ENCODE results near the gene ATP6V0D1.

ATP6V0D1 gene

DNA sequence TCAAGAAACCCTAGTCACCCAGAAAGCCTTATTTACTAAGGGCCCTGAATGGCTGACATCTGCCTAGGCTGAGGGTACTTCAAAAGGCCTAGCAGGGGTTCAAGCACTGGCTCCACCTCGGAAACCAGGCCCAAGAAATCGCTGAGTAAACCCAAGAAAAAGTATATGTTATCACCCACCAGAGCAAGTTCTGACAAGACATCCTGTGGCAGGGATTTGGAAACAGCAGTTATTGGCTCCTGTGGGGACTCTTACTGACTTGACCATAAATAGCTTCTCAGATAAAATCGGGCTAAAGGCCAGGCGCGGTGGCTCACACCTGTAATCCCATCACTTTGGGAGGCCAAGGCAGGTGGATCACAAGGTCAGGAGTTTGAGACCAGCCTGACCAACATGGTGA, 12.2 kb downstream of the ATP6V0D1 start:
- Histone ChIP-seq H3K9me3 (ENCODE audit: control insufficient read depth, insufficient read depth, low read depth, low read length) (no peaks in the 10 kb centered on the region), H3K36me3 (ENCODE audit: control insufficient read depth in 2 of 2, insufficient read depth in 1 of 2, low read length in 2 of 2) (no peaks in the 10 kb centered on the region), H3K4me1 (ENCODE audit: control insufficient read depth, insufficient read depth, low read length) (no peaks in the 10 kb centered on the region), H3K4me3 (ENCODE audit: low read depth, low read length) (no peak overlapping the region), H3K27ac (ENCODE audit: extremely low read depth, low read depth, low read length) (no peak overlapping the region)
- TF ChIP-seq, protein P1, sequence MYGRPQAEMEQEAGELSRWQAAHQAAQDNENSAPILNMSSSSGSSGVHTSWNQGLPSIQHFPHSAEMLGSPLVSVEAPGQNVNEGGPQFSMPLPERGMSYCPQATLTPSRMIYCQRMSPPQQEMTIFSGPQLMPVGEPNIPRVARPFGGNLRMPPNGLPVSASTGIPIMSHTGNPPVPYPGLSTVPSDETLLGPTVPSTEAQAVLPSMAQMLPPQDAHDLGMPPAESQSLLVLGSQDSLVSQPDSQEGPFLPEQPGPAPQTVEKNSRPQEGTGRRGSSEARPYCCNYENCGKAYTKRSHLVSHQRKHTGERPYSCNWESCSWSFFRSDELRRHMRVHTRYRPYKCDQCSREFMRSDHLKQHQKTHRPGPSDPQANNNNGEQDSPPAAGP (tag by site-specific recombination; IDR thresholded peaks at IDR 0.05): no peak
- TF ChIP-seq ZNF837 (tag by site-specific recombination; IDR thresholded peaks at IDR 0.05) (no peak), HOXC10 (CRISPR knock-in tag; IDR thresholded peaks at IDR 0.05) (no peak), ZNF341 (tag by site-specific recombination; IDR thresholded peaks at IDR 0.05; ENCODE audit: low read depth) (no peak), HOXD13 (CRISPR knock-in tag; IDR thresholded peaks at IDR 0.05; ENCODE audit: borderline replicate concordance) (no peak), ZBTB20 (tag by site-specific recombination; IDR thresholded peaks at IDR 0.05) (no peak), ZNF776 (tag by site-specific recombination; IDR thresholded peaks at IDR 0.05; ENCODE audit: borderline replicate concordance) (no peak), ZSCAN30 (tag by site-specific recombination; IDR thresholded peaks at IDR 0.05) (no peak), SP2 (tag by site-specific recombination; IDR thresholded peaks at IDR 0.05) (no peak)
- TF ChIP-seq, protein P2, sequence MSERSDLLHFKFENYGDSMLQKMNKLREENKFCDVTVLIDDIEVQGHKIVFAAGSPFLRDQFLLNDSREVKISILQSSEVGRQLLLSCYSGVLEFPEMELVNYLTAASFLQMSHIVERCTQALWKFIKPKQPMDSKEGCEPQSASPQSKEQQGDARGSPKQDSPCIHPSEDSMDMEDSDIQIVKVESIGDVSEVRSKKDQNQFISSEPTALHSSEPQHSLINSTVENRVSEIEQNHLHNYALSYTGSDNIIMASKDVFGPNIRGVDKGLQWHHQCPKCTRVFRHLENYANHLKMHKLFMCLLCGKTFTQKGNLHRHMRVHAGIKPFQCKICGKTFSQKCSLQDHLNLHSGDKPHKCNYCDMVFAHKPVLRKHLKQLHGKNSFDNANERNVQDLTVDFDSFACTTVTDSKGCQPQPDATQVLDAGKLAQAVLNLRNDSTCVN (tag by site-specific recombination; optimal IDR thresholded peaks at IDR 0.05): no peak
- TF ChIP-seq, protein P3, sequence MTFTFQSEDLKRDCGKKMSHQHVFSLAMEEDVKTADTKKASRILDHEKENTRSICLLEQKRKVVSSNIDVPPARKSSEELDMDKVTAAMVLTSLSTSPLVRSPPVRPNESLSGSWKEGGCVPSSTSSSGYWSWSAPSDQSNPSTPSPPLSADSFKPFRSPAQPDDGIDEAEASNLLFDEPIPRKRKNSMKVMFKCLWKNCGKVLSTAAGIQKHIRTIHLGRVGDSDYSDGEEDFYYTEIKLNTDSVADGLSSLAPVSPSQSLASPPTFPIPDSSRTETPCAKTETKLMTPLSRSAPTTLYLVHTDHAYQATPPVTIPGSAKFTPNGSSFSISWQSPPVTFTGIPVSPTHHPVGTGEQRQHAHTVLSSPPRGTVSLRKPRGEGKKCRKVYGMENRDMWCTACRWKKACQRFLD (tag by site-specific recombination; IDR thresholded peaks at IDR 0.05): no peak
- ChIA-PET CTCF (interaction anchor here (0.6 to 8.4 kb wide), 8 partner anchors 10 to 208 kb away, joined by 3 to 99 read pairs (median 4); no protein-coding TSS in a partner anchor), POLR2A (no interaction called here)

DNA sequence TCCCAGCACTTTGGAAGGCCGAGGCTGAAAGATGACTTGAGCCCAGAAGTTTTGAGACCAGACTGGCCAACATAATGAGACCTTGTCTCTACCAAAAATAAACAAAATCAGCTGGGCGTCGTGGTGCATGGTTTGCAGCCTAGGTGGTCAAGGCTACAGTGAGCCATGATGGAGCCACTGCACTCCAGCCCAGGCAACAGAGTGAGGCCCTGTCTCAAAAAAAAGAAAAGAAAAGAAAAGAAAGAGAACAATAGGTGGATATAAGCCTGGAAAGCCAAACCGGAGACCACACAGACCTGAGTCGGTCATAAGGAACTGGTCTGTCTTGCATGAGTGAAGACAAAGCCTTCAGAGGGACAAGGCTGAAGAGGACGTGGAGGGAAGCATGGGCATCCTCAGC, 14.4 kb downstream of the ATP6V0D1 start:
- no peak overlapping the region for H3K27ac ChIP-seq (ENCODE audit: extremely low read depth, low read depth, low read length)
- POLR2A ChIA-PET: no interaction called here
- H3K4me3 ChIP-seq (ENCODE audit: low read depth, low read length): no peak overlapping the region
- peaks cover 0 to 5% of the 10 kb centered on the region in 2 experiments; a peak in 1 of 3 replicates for H3K36me3 ChIP-seq (ENCODE audit: control insufficient read depth in 2 of 2, insufficient read depth in 1 of 2, low read length in 2 of 2)
- CTCF ChIA-PET: interaction anchor here (0.6 to 8.4 kb wide), 11 partner anchors 8 to 515 kb away, joined by 3 to 99 read pairs (median 4); partner anchors contain the start of gene ATP6V0D1
- H3K4me1 ChIP-seq (ENCODE audit: control insufficient read depth, insufficient read depth, low read length): no peaks in the 10 kb centered on the region
- no peaks in the 10 kb centered on the region for H3K9me3 ChIP-seq (ENCODE audit: control insufficient read depth, insufficient read depth, low read depth, low read length)
- TF ChIP-seq ZNF202 (tag by site-specific recombination; IDR thresholded peaks at IDR 0.05; ENCODE audit: borderline replicate concordance) (no peak), RBAK (tag by site-specific recombination; IDR thresholded peaks at IDR 0.05) (no peak), ZNF23 (tag by site-specific recombination; IDR thresholded peaks at IDR 0.05; ENCODE audit: borderline replicate concordance) (no peak), ZNF184 (tag by site-specific recombination; IDR thresholded peaks at IDR 0.05) (no peak), GFI1B (tag by site-specific recombination; IDR thresholded peaks at IDR 0.05) (no peak), ZBTB1 (tag by site-specific recombination; IDR thresholded peaks at IDR 0.05) (no peak), ZFP69B (tag by site-specific recombination; IDR thresholded peaks at IDR 0.05) (no peak)
- TF ChIP-seq, protein P1 (tag by site-specific recombination; IDR thresholded peaks at IDR 0.05): no peak

DNA sequence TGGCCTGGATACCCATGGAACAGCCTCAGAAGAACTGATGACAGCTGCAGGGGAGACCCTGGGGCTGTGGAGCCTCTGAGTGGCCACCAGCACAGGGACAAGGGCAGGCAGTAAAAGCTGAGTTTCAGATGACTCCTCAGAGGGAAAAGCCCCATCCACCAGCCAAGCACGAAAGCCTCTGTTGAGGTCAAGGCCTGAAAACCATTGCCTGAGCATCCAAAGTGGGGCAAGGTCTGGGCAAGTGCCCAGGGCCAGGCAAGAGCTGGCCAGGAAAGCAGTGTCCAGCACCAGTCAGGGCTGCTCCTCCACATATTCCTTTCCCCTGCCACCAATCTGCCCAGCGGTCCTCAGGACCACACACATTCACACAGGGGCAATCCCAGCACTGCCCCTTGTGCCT, 16.4 kb downstream of the ATP6V0D1 start:
- H3K4me1 ChIP-seq (ENCODE audit: control insufficient read depth, insufficient read depth, low read length): no peaks in the 10 kb centered on the region
- ChIA-PET CTCF (interaction anchor here (0.6 to 8.4 kb wide), 6 partner anchors 8 to 495 kb away, joined by 3 to 99 read pairs (median 6); no protein-coding TSS in a partner anchor), POLR2A (no interaction called here)
- H3K27ac ChIP-seq (ENCODE audit: extremely low read depth, low read depth, low read length): no peak overlapping the region
- H3K9me3 ChIP-seq (ENCODE audit: control insufficient read depth, insufficient read depth, low read depth, low read length): no peaks in the 10 kb centered on the region
- H3K36me3 ChIP-seq (ENCODE audit: control insufficient read depth in 2 of 2, insufficient read depth in 1 of 2, low read length in 2 of 2): peaks cover 0 to 25% of the 10 kb centered on the region in 2 experiments; a peak in 1 of 3 replicates
- H3K4me3 ChIP-seq (ENCODE audit: low read depth, low read length): no peak overlapping the region
- TF ChIP-seq SCRT2 (tag by site-specific recombination; IDR thresholded peaks at IDR 0.05) (no peak), ZNF561 (tag by site-specific recombination; IDR thresholded peaks at IDR 0.05; ENCODE audit: borderline replicate concordance) (no peak)
- TF ChIP-seq, protein P4, sequence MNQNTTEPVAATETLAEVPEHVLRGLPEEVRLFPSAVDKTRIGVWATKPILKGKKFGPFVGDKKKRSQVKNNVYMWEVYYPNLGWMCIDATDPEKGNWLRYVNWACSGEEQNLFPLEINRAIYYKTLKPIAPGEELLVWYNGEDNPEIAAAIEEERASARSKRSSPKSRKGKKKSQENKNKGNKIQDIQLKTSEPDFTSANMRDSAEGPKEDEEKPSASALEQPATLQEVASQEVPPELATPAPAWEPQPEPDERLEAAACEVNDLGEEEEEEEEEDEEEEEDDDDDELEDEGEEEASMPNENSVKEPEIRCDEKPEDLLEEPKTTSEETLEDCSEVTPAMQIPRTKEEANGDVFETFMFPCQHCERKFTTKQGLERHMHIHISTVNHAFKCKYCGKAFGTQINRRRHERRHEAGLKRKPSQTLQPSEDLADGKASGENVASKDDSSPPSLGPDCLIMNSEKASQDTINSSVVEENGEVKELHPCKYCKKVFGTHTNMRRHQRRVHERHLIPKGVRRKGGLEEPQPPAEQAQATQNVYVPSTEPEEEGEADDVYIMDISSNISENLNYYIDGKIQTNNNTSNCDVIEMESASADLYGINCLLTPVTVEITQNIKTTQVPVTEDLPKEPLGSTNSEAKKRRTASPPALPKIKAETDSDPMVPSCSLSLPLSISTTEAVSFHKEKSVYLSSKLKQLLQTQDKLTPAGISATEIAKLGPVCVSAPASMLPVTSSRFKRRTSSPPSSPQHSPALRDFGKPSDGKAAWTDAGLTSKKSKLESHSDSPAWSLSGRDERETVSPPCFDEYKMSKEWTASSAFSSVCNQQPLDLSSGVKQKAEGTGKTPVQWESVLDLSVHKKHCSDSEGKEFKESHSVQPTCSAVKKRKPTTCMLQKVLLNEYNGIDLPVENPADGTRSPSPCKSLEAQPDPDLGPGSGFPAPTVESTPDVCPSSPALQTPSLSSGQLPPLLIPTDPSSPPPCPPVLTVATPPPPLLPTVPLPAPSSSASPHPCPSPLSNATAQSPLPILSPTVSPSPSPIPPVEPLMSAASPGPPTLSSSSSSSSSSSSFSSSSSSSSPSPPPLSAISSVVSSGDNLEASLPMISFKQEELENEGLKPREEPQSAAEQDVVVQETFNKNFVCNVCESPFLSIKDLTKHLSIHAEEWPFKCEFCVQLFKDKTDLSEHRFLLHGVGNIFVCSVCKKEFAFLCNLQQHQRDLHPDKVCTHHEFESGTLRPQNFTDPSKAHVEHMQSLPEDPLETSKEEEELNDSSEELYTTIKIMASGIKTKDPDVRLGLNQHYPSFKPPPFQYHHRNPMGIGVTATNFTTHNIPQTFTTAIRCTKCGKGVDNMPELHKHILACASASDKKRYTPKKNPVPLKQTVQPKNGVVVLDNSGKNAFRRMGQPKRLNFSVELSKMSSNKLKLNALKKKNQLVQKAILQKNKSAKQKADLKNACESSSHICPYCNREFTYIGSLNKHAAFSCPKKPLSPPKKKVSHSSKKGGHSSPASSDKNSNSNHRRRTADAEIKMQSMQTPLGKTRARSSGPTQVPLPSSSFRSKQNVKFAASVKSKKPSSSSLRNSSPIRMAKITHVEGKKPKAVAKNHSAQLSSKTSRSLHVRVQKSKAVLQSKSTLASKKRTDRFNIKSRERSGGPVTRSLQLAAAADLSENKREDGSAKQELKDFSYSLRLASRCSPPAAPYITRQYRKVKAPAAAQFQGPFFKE (tag by site-specific recombination; IDR thresholded peaks at IDR 0.05; ENCODE audit: borderline replicate concordance): no peak
- TF ChIP-seq, protein P5, sequence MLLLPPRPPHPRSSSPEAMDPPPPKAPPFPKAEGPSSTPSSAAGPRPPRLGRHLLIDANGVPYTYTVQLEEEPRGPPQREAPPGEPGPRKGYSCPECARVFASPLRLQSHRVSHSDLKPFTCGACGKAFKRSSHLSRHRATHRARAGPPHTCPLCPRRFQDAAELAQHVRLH (tag by site-specific recombination; IDR thresholded peaks at IDR 0.05): no peak
